ENCODE measurements around the gene SLC2A10.
A peak's percentile ranks its signal among the peaks of the same experiment; 100 is the strongest.

Gene SLC2A10

GRCh38 chr20:46706242-46706641 lies 3.2 kb upstream of the SLC2A10 start:
- no peaks in the 10 kb centered on the region for H3K79me2 ChIP-seq (ENCODE audit: insufficient read depth, low read length)
- H3K4me3 ChIP-seq (ENCODE audit: low read length, poor library complexity, severe bottlenecking), result no peak overlapping the region
- no peaks in the 10 kb centered on the region for H3K36me3 ChIP-seq (ENCODE audit: insufficient read depth, low read length)
- H3K9me3 ChIP-seq (ENCODE audit: insufficient read depth, low read depth, low read length), result 0 out of 2 replicates have a peak, but pooled peaks cover 2% of the 10 kb centered on the region
- H3F3A ChIP-seq (ENCODE audit: low read depth), result no peaks in the 10 kb centered on the region
- H3K4me1 ChIP-seq (ENCODE audit: insufficient read depth, low read length, poor library complexity, severe bottlenecking), result no peaks in the 10 kb centered on the region
- no peak overlapping the region for H2AFZ ChIP-seq (ENCODE audit: low read length)
- H4K20me1 ChIP-seq (ENCODE audit: insufficient read depth, low read length, poor library complexity, severe bottlenecking), result no peaks in the 10 kb centered on the region
- H3K4me2 ChIP-seq (ENCODE audit: low read depth, low read length, poor library complexity, severe bottlenecking), result no peak overlapping the region
- TF ChIP-seq EZH2phosphoT487 (IDR thresholded peaks at IDR 0.05; ENCODE audit: borderline replicate concordance) (no peak), CTCF (conservative IDR thresholded peaks at IDR 0.05; ENCODE audit: low read length) (no peak)
- H3K9me2 ChIP-seq (replicated peaks; ENCODE audit: low read depth, low read length), result no peaks in the 10 kb centered on the region
- H3K9ac ChIP-seq (ENCODE audit: low read depth, low read length, poor library complexity, severe bottlenecking), result no peak overlapping the region
- no peaks in the 10 kb centered on the region for H3K27me3 ChIP-seq (ENCODE audit: insufficient read depth, low read length, poor library complexity, severe bottlenecking)

- Histone ChIP-seq H3K79me2 (ENCODE audit: insufficient read depth, low read length) (no peaks in the 10 kb centered on the region), H3K4me3 (ENCODE audit: low read length, poor library complexity, severe bottlenecking) (no peak overlapping the region), H3K36me3 (ENCODE audit: insufficient read depth, low read length) (no peaks in the 10 kb centered on the region), H3F3A (ENCODE audit: low read depth) (no peaks in the 10 kb centered on the region), H3K9me2 (replicated peaks; ENCODE audit: low read depth, low read length) (no peaks in the 10 kb centered on the region), H4K20me1 (ENCODE audit: insufficient read depth, low read length, poor library complexity, severe bottlenecking) (no peaks in the 10 kb centered on the region), H3K4me1 (ENCODE audit: insufficient read depth, low read length, poor library complexity, severe bottlenecking) (no peaks in the 10 kb centered on the region), H3K4me2 (ENCODE audit: low read depth, low read length, poor library complexity, severe bottlenecking) (no peak overlapping the region), H3K9me3 (ENCODE audit: insufficient read depth, low read depth, low read length) (0 out of 2 replicates have a peak, but pooled peaks cover 2% of the 10 kb centered on the region), H3K9ac (ENCODE audit: low read depth, low read length, poor library complexity, severe bottlenecking) (no peak overlapping the region), H3K27me3 (ENCODE audit: insufficient read depth, low read length, poor library complexity, severe bottlenecking) (no peaks in the 10 kb centered on the region), H2AFZ (ENCODE audit: low read length) (no peak overlapping the region)
- no peak for TF ChIP-seq EZH2phosphoT487 (IDR thresholded peaks at IDR 0.05; ENCODE audit: borderline replicate concordance)
- peak; percentile 43 for TF ChIP-seq CTCF (conservative IDR thresholded peaks at IDR 0.05; ENCODE audit: low read length)
These were observed 1.1 kb upstream of the SLC2A10 start for GRCh38 chr20:46708172-46708860.

GRCh38 chr20:46709055-46709458 lies 392 bp upstream of the SLC2A10 start:
- H3K36me3 ChIP-seq (ENCODE audit: insufficient read depth, low read length), result no peaks in the 10 kb centered on the region
- TF ChIP-seq CTCF (conservative IDR thresholded peaks at IDR 0.05; ENCODE audit: low read length) (no peak), EZH2phosphoT487 (IDR thresholded peaks at IDR 0.05; ENCODE audit: borderline replicate concordance) (no peak)
- H3K9ac ChIP-seq (ENCODE audit: low read depth, low read length, poor library complexity, severe bottlenecking), result no peak overlapping the region
- H3K9me2 ChIP-seq (replicated peaks; ENCODE audit: low read depth, low read length), result no peaks in the 10 kb centered on the region
- no peak overlapping the region for H3K4me2 ChIP-seq (ENCODE audit: low read depth, low read length, poor library complexity, severe bottlenecking)
- 0 out of 2 replicates have a peak, but pooled peaks cover 2% of the 10 kb centered on the region for H3K9me3 ChIP-seq (ENCODE audit: insufficient read depth, low read depth, low read length)
- no peak overlapping the region for H2AFZ ChIP-seq (ENCODE audit: low read length)
- H3K27me3 ChIP-seq (ENCODE audit: insufficient read depth, low read length, poor library complexity, severe bottlenecking), result no peaks in the 10 kb centered on the region
- H3K4me3 ChIP-seq (ENCODE audit: low read length, poor library complexity, severe bottlenecking), result no peak overlapping the region
- no peaks in the 10 kb centered on the region for H4K20me1 ChIP-seq (ENCODE audit: insufficient read depth, low read length, poor library complexity, severe bottlenecking)
- H3F3A ChIP-seq (ENCODE audit: low read depth), result no peaks in the 10 kb centered on the region
- no peaks in the 10 kb centered on the region for H3K4me1 ChIP-seq (ENCODE audit: insufficient read depth, low read length, poor library complexity, severe bottlenecking)
- H3K79me2 ChIP-seq (ENCODE audit: insufficient read depth, low read length), result no peaks in the 10 kb centered on the region

All from Loucy (cell line).